ENCODE data around the gene KL. TPM values are rescaled to one million over a fixed set of nuclear protein-coding genes. Genes with fewer than 3 reads are reported as not detected.
A peak's percentile ranks its signal among the peaks of the same experiment; 100 is the strongest.

The KL gene
- total RNA-seq, 1 donor = under 0.01 TPM

- H3K4me3 ChIP-seq (ENCODE audit: low read depth, low read length) = no peak overlapping the region
- DNase-seq (ENCODE audit: low read depth) = no peak
- TF ChIP-seq CTCF (IDR thresholded peaks at IDR 0.05; ENCODE audit: insufficient read depth, low read depth, low read length) = no peak
Observed at GRCh38 chr13:33110386-33110712, 94.1 kb downstream of the KL start.

- DNase-seq (ENCODE audit: low read depth) = no peak
- no peak for TF ChIP-seq CTCF (IDR thresholded peaks at IDR 0.05; ENCODE audit: insufficient read depth, low read depth, low read length)
- no peak overlapping the region for H3K4me3 ChIP-seq (ENCODE audit: low read depth, low read length)
Observed at GRCh38 chr13:33110713-33111413, 94.6 kb downstream of the KL start.

GRCh38 chr13:33111414-33112110 lies 95.3 kb downstream of the KL start:
- H3K4me3 ChIP-seq (ENCODE audit: low read depth, low read length) = no peak overlapping the region
- TF ChIP-seq CTCF (IDR thresholded peaks at IDR 0.05; ENCODE audit: insufficient read depth, low read depth, low read length) = no peak
- DNase-seq (ENCODE audit: low read depth) = peak; percentile 90

GRCh38 chr13:33112766-33113165 lies 96.5 kb downstream of the KL start:
- no peak for TF ChIP-seq CTCF (IDR thresholded peaks at IDR 0.05; ENCODE audit: insufficient read depth, low read depth, low read length)
- no peak overlapping the region for H3K4me3 ChIP-seq (ENCODE audit: low read depth, low read length)

GRCh38 chr13:33114146-33114545 lies 97.9 kb downstream of the KL start:
- no peak for TF ChIP-seq CTCF (IDR thresholded peaks at IDR 0.05; ENCODE audit: insufficient read depth, low read depth, low read length)
- no peak for DNase-seq (ENCODE audit: low read depth)

More at GRCh38 chr13:33112766-33113165, 96.5 kb downstream of the KL start:
- DNase-seq (ENCODE audit: low read depth) = peak; percentile 72

GRCh38 chr13:33115274-33115673 lies 99.1 kb downstream of the KL start:
- H3K4me3 ChIP-seq (ENCODE audit: low read depth, low read length) = no peak overlapping the region
- TF ChIP-seq CTCF (IDR thresholded peaks at IDR 0.05; ENCODE audit: insufficient read depth, low read depth, low read length) = no peak

More at GRCh38 chr13:33114146-33114545, 97.9 kb downstream of the KL start:
- H3K4me3 ChIP-seq (ENCODE audit: low read depth, low read length) = no peak overlapping the region

More at GRCh38 chr13:33115274-33115673, 99.1 kb downstream of the KL start:
- no peak for DNase-seq (ENCODE audit: low read depth)

Data from fibroblast of villous mesenchyme (primary cell).